ENCODE results near the gene SCFD1. TPM values are rescaled to one million over a fixed set of nuclear protein-coding genes. Genes with fewer than 3 reads are reported as not detected.

Gene SCFD1
- total RNA-seq, 1 donor from 2014 or later = 41.7 TPM

GRCh38 chr14:30737916-30738315 is 115.8 kb downstream of the SCFD1 start:
- H3K36me3 ChIP-seq (ENCODE audit: control insufficient read depth, insufficient read depth, low read length) = no peaks in the 10 kb centered on the region
- DNase-seq (ENCODE audit: low read depth) = no peak
- H3K27me3 ChIP-seq (ENCODE audit: control insufficient read depth, insufficient read depth, low read length) = no peaks in the 10 kb centered on the region
- H3K4me3 ChIP-seq (ENCODE audit: low read depth, low read length) = no peak overlapping the region
- TF ChIP-seq, protein P1, sequence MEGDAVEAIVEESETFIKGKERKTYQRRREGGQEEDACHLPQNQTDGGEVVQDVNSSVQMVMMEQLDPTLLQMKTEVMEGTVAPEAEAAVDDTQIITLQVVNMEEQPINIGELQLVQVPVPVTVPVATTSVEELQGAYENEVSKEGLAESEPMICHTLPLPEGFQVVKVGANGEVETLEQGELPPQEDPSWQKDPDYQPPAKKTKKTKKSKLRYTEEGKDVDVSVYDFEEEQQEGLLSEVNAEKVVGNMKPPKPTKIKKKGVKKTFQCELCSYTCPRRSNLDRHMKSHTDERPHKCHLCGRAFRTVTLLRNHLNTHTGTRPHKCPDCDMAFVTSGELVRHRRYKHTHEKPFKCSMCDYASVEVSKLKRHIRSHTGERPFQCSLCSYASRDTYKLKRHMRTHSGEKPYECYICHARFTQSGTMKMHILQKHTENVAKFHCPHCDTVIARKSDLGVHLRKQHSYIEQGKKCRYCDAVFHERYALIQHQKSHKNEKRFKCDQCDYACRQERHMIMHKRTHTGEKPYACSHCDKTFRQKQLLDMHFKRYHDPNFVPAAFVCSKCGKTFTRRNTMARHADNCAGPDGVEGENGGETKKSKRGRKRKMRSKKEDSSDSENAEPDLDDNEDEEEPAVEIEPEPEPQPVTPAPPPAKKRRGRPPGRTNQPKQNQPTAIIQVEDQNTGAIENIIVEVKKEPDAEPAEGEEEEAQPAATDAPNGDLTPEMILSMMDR (IDR thresholded peaks at IDR 0.05; ENCODE audit: insufficient read depth, low read length, poor library complexity, severe bottlenecking) = no peak

DNA sequence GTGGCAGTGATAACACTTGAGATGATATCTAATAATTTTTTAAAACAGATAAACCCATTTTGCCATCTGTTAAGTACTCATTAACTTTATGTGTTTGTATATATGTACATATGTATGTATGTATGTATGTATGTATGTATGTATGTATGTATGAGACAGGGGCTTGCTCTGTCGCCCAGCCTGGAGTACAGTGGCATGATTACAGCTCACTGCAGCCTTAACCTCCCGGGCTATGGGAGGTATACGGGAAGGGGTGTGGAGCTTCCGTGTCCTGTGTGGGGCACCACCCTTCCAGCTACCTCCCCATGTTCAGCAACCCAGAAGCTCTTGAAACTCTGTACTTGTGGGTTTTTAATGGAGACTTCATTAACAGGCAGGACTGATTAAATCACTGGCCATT is 116.9 kb downstream of the SCFD1 start:
- TF ChIP-seq, protein P1 (IDR thresholded peaks at IDR 0.05; ENCODE audit: insufficient read depth, low read length, poor library complexity, severe bottlenecking) = no peak

DNA sequence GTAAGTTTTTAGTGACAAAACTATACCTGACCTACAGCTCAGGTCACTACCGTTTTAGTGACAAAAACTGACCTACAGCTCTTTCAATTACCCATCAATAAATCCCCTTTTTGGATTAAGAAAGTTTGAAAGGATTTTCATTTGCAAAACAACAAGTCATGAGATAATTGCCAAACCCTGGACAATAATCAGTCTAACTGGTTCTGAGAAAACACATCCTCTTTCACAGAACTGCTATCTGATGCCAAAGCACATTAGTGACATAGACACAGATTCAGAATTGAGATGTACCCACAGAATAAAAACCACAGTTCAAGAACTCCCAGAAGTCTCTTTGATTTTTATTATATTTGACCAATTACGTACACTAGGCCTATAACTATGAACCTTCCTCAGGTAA is 126.2 kb downstream of the SCFD1 start:
- Histone ChIP-seq H3K4me3 (ENCODE audit: low read depth, low read length) (no peak overlapping the region), H3K36me3 (ENCODE audit: control insufficient read depth, insufficient read depth, low read length) (no peaks in the 10 kb centered on the region), H3K27me3 (ENCODE audit: control insufficient read depth, insufficient read depth, low read length) (no peaks in the 10 kb centered on the region)
- TF ChIP-seq, protein P1 (IDR thresholded peaks at IDR 0.05; ENCODE audit: insufficient read depth, low read length, poor library complexity, severe bottlenecking) = no peak
- DNase-seq (ENCODE audit: low read depth) = no peak

More for the DNA sequence above, 116.9 kb downstream of the SCFD1 start:
- Histone ChIP-seq H3K4me3 (ENCODE audit: low read depth, low read length) (no peak overlapping the region), H3K36me3 (ENCODE audit: control insufficient read depth, insufficient read depth, low read length) (no peaks in the 10 kb centered on the region), H3K27me3 (ENCODE audit: control insufficient read depth, insufficient read depth, low read length) (no peaks in the 10 kb centered on the region)
- DNase-seq (ENCODE audit: low read depth) = no peak

DNA sequence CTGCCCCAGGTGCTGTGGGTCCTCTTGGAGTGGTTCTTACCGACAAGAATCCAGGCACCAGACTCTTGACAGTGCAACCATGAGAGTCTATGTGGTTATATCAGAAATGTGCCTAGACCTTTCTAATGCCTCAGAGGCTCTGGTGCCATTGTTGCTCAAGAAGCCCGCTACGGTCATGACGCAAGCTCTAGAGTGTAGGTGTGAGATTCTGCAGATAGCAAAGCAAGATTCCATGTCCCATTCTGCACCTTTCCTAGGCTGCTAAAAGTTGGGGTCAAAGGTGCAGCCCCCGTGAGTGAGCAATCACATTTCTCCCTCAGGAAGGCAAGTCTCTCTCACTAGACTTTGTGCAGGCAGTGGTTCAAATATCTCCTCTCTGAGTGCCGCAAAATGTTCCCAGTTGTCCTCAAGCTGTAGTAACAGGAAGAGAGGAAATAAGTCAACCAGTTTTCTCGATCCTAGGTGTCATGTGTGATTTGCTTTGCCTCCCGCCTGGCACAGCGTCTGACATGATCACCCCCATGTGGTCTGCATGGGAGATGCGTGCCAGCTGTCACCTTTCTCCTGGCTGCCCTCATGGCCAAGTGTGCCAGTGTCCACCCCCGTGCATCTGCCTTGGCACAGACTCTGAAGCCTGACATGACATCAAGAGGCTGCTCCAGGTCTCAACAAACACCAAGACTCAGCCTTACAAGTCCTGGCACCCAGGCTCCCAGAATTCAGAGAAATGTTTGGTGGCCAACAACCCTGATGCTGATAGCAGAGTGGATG is 129.7 kb downstream of the SCFD1 start:
- TF ChIP-seq, protein P1 (IDR thresholded peaks at IDR 0.05; ENCODE audit: insufficient read depth, low read length, poor library complexity, severe bottlenecking) = no peak
- Histone ChIP-seq H3K4me3 (ENCODE audit: low read depth, low read length) (no peak overlapping the region), H3K27me3 (ENCODE audit: control insufficient read depth, insufficient read depth, low read length) (no peaks in the 10 kb centered on the region), H3K36me3 (ENCODE audit: control insufficient read depth, insufficient read depth, low read length) (no peaks in the 10 kb centered on the region)
- DNase-seq (ENCODE audit: low read depth) = no peak

DNA sequence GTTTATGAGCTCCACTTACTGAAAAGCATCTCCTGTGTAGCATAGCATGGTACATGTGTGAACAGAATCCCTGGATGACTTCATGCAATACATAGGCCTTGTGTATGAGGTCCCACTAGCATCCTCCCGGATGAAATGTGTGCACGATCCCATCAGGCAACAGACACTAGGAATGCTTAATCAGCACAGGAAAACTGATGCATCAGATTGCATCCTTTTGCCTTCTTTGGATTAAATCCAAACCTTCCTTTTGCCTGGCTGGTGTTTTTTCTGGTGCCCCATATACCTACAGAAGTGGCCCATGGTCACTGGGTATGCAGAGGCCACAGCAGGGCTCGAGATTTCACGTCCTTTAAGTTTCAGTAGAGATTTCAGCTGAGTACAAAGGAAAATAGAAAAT is 131.3 kb downstream of the SCFD1 start:
- H3K36me3 ChIP-seq (ENCODE audit: control insufficient read depth, insufficient read depth, low read length) = no peaks in the 10 kb centered on the region
- TF ChIP-seq, protein P1 (IDR thresholded peaks at IDR 0.05; ENCODE audit: insufficient read depth, low read length, poor library complexity, severe bottlenecking) = no peak
- no peak overlapping the region for H3K4me3 ChIP-seq (ENCODE audit: low read depth, low read length)
- H3K27me3 ChIP-seq (ENCODE audit: control insufficient read depth, insufficient read depth, low read length) = no peaks in the 10 kb centered on the region
- DNase-seq (ENCODE audit: low read depth) = no peak

DNA sequence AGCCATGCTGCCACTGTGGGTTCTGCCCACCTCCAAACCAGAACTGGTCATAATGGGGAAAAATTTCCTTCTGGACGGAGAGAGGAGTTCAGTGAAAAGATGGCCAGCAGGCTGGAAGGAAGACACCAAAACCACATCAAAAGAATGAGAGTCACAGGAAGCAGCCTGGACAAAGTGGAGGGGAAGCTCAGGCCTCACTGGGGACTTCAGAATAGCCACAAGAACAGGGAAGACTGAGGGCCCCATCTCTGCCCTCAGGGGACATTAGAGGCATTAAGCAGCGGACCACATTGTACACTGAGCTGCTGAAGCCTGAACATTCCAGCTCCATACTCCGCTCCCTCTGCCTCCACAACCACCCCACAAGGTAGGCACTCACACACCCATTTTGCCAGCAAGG is 132.7 kb downstream of the SCFD1 start:
- no peaks in the 10 kb centered on the region for H3K27me3 ChIP-seq (ENCODE audit: control insufficient read depth, insufficient read depth, low read length)
- H3K36me3 ChIP-seq (ENCODE audit: control insufficient read depth, insufficient read depth, low read length) = no peaks in the 10 kb centered on the region
- TF ChIP-seq, protein P1 (IDR thresholded peaks at IDR 0.05; ENCODE audit: insufficient read depth, low read length, poor library complexity, severe bottlenecking) = no peak
- no peak overlapping the region for H3K4me3 ChIP-seq (ENCODE audit: low read depth, low read length)
- no peak for DNase-seq (ENCODE audit: low read depth)
